Calu3 (cell line): ENCODE results near the gene CACNA1D. TPM values are rescaled to one million over a fixed set of nuclear protein-coding genes. Genes with fewer than 3 reads are reported as not detected.

ENCODE experiments used
- BruUV-seq: library from RNA; stranded (reverse); fragments of 400-500 nt; replicated peaks from 2 replicates; lab custom pipeline; 2021; lab: Mats Ljungman, UMichigan
- CTCF ChIA-PET: fragments of 300-600 bp; sonication (Branson Sonifier 250); formaldehyde crosslinking; loops from one replicate; lab custom pipeline; 2022; ENCODE audit warnings: antibody characterized with exemption; lab: Charles Lee
- DNase-seq: peaks from one replicate; pipeline ENCODE4 v3.0.0; 2022
- H3K27ac Mint-ChIP-seq: one replicate; pipeline ENCODE4 v1.8.0; 2022; ENCODE audit warnings: mixed read lengths; ENCODE audit not compliant: unreplicated experiment
- H3K27me3 Mint-ChIP-seq: one replicate; pipeline ENCODE4 v1.8.0; 2022; ENCODE audit warnings: mixed read lengths; ENCODE audit not compliant: unreplicated experiment
- H3K36me3 Mint-ChIP-seq: one replicate; pipeline ENCODE4 v1.8.0; 2022; ENCODE audit warnings: mild to moderate bottlenecking, moderate library complexity, mixed read lengths; ENCODE audit not compliant: insufficient read depth, unreplicated experiment
- H3K4me1 Mint-ChIP-seq: one replicate; pipeline ENCODE4 v1.8.0; 2022; ENCODE audit warnings: mild to moderate bottlenecking, low read depth, mixed read lengths; ENCODE audit not compliant: unreplicated experiment
- H3K4me3 Mint-ChIP-seq: one replicate; pipeline ENCODE4 v1.8.0; 2022; ENCODE audit warnings: mild to moderate bottlenecking, low read depth, moderate library complexity, mixed read lengths; ENCODE audit not compliant: unreplicated experiment
- H3K9me3 Mint-ChIP-seq: one replicate; pipeline ENCODE4 v1.8.0; 2022; ENCODE audit warnings: low read depth, mixed read lengths; ENCODE audit not compliant: unreplicated experiment
- intact Hi-C: fragments of 100-400 bp; cut with micrococcal nuclease; formaldehyde crosslinking; loops from one replicate; pipeline ENCODE4 v1.10.0; 2022; ENCODE audit not compliant: unreplicated experiment
- total RNA-seq: library from RNA; stranded (reverse); gene quantifications from 2 replicates; pipeline ENCODE4 v1.2.3, GENCODE V29; 2022
- TF ChIP-seq, protein P1 (sequence below): fragments of 200-600 bp; IDR thresholded peaks from one replicate; pipeline ENCODE4 v1.8.0; 2022; ENCODE audit warnings: antibody characterized with exemption; ENCODE audit not compliant: unreplicated experiment

CACNA1D gene
- total RNA-seq, 1 experiment from 2014 or later, result 48.3 TPM

DNA sequence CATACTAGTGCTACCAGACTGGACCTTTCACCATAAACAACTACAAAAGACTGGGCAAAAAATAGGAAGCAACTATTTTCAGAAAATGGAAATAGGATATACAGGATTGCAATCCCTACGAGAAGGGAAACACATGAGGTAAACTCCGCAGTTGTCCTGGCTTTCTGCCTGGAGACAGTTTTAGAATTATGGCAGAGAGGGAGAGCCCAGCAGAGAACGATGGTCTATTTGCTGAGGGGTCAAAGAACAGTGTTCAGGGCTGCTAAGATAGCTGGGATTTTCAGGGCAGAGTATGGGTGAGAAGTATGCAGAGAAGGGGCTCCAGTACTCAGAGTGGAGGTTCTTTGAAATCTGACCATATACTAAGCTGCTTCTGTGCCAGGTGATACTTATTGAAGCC, 188.4 kb downstream of the CACNA1D start:
- BruUV-seq, result no TSS peak

DNA sequence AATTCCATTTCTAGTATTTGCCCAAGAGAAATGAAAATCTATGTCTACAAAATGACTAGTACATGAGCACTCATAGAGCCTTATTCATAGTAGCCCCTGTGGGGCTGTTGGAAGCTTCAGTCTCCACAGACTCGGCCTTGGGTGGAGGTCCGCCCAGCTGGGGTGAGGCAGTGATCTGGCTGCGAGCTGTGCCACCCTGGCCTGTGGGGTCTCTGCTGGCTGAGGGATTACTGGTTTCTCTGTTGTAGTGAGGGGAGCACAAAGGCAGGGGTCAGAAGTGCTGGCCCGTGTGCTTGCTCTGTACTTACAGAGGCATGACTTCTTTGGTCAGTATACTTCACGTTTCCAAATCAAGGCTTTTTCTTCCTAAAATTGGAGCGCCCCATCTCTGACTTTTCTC, 193.7 kb downstream of the CACNA1D start:
- intact Hi-C loops, result no loop called here
- no peaks in the 10 kb centered on the region for H3K4me1 Mint-ChIP-seq
- no peak overlapping the region for H3K4me3 Mint-ChIP-seq
- TF ChIP-seq, protein P1, sequence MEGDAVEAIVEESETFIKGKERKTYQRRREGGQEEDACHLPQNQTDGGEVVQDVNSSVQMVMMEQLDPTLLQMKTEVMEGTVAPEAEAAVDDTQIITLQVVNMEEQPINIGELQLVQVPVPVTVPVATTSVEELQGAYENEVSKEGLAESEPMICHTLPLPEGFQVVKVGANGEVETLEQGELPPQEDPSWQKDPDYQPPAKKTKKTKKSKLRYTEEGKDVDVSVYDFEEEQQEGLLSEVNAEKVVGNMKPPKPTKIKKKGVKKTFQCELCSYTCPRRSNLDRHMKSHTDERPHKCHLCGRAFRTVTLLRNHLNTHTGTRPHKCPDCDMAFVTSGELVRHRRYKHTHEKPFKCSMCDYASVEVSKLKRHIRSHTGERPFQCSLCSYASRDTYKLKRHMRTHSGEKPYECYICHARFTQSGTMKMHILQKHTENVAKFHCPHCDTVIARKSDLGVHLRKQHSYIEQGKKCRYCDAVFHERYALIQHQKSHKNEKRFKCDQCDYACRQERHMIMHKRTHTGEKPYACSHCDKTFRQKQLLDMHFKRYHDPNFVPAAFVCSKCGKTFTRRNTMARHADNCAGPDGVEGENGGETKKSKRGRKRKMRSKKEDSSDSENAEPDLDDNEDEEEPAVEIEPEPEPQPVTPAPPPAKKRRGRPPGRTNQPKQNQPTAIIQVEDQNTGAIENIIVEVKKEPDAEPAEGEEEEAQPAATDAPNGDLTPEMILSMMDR, result no peak
- no peak overlapping the region for H3K27ac Mint-ChIP-seq
- no peak for DNase-seq
- no peaks in the 10 kb centered on the region for H3K27me3 Mint-ChIP-seq
- CTCF ChIA-PET, result no interaction called here
- no TSS peak for BruUV-seq
- H3K9me3 Mint-ChIP-seq, result no peaks in the 10 kb centered on the region
- H3K36me3 Mint-ChIP-seq, result no peaks in the 10 kb centered on the region

More for the DNA sequence above, 188.4 kb downstream of the CACNA1D start:
- no peak overlapping the region for H3K27ac Mint-ChIP-seq
- CTCF ChIA-PET, result interaction anchor here (0.5 to 0.7 kb wide), 3 partner anchors 127 to 867 kb away, joined by 3 to 8 read pairs (median 3); no protein-coding TSS in a partner anchor
- DNase-seq, result no peak
- intact Hi-C loops, result no loop called here
- H3K4me1 Mint-ChIP-seq, result no peaks in the 10 kb centered on the region
- no peaks in the 10 kb centered on the region for H3K27me3 Mint-ChIP-seq
- H3K36me3 Mint-ChIP-seq, result no peaks in the 10 kb centered on the region
- no peak overlapping the region for H3K4me3 Mint-ChIP-seq
- TF ChIP-seq, protein P1, result no peak
- no peaks in the 10 kb centered on the region for H3K9me3 Mint-ChIP-seq

DNA sequence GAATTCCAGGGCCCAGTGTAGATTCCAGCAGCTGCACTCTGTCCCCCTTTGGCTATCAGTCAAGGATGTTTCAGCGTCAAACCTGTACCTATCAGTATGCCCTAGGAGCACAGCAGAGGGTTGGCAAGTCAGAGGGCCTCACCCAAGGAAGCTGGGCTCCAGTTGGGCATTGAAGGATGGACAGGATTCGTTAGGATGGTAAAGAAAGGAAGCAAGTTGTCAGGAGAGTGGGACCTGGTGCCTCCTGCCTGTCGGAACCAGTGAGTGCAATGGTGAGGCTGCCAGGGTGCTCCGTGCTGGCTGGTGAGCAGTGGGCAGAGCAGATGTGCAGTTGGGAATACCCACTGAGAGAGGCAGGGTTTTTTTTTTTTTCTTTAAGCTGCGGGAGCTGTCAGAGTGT, 194.6 kb downstream of the CACNA1D start:
- no peaks in the 10 kb centered on the region for H3K27me3 Mint-ChIP-seq
- no peaks in the 10 kb centered on the region for H3K4me1 Mint-ChIP-seq
- no peaks in the 10 kb centered on the region for H3K36me3 Mint-ChIP-seq
- intact Hi-C loops, result no loop called here
- DNase-seq, result no peak
- H3K4me3 Mint-ChIP-seq, result no peak overlapping the region
- no peaks in the 10 kb centered on the region for H3K9me3 Mint-ChIP-seq
- no peak overlapping the region for H3K27ac Mint-ChIP-seq
- BruUV-seq, result no TSS peak
- CTCF ChIA-PET, result interaction anchor here (0.6 kb wide), 1 partner anchor 23 kb away, joined by 3 read pairs; no protein-coding TSS in a partner anchor
- TF ChIP-seq, protein P1, result no peak

DNA sequence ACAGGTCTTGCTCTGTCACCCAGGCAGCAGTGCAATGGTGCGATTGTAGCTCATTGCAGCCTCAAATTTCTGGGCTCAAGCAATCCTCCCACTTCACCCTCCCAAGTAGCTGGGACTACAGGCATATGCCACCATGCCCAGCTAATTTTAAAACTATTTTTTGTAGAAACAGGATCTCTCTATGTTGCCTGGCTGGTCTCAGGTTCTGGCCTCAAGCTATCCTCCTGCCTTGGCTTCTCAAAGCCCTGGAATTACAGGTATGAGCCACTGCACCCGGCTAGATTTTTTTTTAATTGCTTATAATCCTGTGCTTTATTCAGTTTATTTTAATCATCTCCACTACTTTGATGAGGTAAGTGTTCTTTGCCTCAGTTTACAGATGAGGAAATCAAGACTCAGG, 195.3 kb downstream of the CACNA1D start:
- no peaks in the 10 kb centered on the region for H3K4me1 Mint-ChIP-seq
- intact Hi-C loops, result no loop called here
- H3K27me3 Mint-ChIP-seq, result no peaks in the 10 kb centered on the region
- no peak overlapping the region for H3K27ac Mint-ChIP-seq
- H3K9me3 Mint-ChIP-seq, result no peaks in the 10 kb centered on the region
- CTCF ChIA-PET, result interaction anchor here (0.6 kb wide), 1 partner anchor 23 kb away, joined by 3 read pairs; no protein-coding TSS in a partner anchor
- TF ChIP-seq, protein P1, result no peak
- DNase-seq, result no peak
- BruUV-seq, result no TSS peak
- no peaks in the 10 kb centered on the region for H3K36me3 Mint-ChIP-seq
- no peak overlapping the region for H3K4me3 Mint-ChIP-seq
